GM21619 (cell line): ENCODE data around the gene RAP1GAP2.

ENCODE experiments used
- ATAC-seq: cut with Tn5 transposase; IDR thresholded peaks from one replicate; pipeline ENCODE4 v1.9.1; 2021; ENCODE audit not compliant: unreplicated experiment

The RAP1GAP2 gene

GRCh38 chr17:2909175-2909845 is 113.1 kb downstream of the RAP1GAP2 start:
- ATAC-seq = no peak

- no peak for ATAC-seq
Measured at GRCh38 chr17:2909846-2910234, 113.6 kb downstream of the RAP1GAP2 start.

- ATAC-seq = no peak
Measured at GRCh38 chr17:2911035-2911754, 115.0 kb downstream of the RAP1GAP2 start.

- no peak for ATAC-seq
Measured at GRCh38 chr17:2911755-2912111, 115.5 kb downstream of the RAP1GAP2 start.

GRCh38 chr17:2912754-2913153 is 116.5 kb downstream of the RAP1GAP2 start:
- ATAC-seq = no peak

- no peak for ATAC-seq
Measured at GRCh38 chr17:2916461-2916860, 120.2 kb downstream of the RAP1GAP2 start.

GRCh38 chr17:2921443-2921842 is 125.2 kb downstream of the RAP1GAP2 start:
- no peak for ATAC-seq

- no peak for ATAC-seq
Measured at GRCh38 chr17:2924211-2924610, 128.0 kb downstream of the RAP1GAP2 start.

GRCh38 chr17:2925011-2925410 is 128.8 kb downstream of the RAP1GAP2 start:
- ATAC-seq = no peak

GRCh38 chr17:2926019-2926650 is 129.9 kb downstream of the RAP1GAP2 start:
- no peak for ATAC-seq

- no peak for ATAC-seq
Measured at GRCh38 chr17:2928294-2928890, 132.2 kb downstream of the RAP1GAP2 start.

GRCh38 chr17:2929881-2930533 is 133.8 kb downstream of the RAP1GAP2 start:
- ATAC-seq = no peak

GRCh38 chr17:2931876-2932275 is 135.6 kb downstream of the RAP1GAP2 start:
- ATAC-seq = no peak

- ATAC-seq = no peak
Measured at GRCh38 chr17:2932946-2933345, 136.7 kb downstream of the RAP1GAP2 start.

- no peak for ATAC-seq
Measured at GRCh38 chr17:2933606-2934005, 137.4 kb downstream of the RAP1GAP2 start.

- ATAC-seq = no peak
Measured at GRCh38 chr17:2935632-2936031, 139.4 kb downstream of the RAP1GAP2 start.

GRCh38 chr17:2936351-2936750 is 140.1 kb downstream of the RAP1GAP2 start:
- ATAC-seq = no peak

GRCh38 chr17:2936771-2937321 is 140.6 kb downstream of the RAP1GAP2 start:
- ATAC-seq = no peak

- no peak for ATAC-seq
Measured at GRCh38 chr17:2937331-2938003, 141.2 kb downstream of the RAP1GAP2 start.

GRCh38 chr17:2939714-2940351 is 143.6 kb downstream of the RAP1GAP2 start:
- ATAC-seq = no peak
